ENCODE data around the gene NHLH2. TPM values are rescaled to one million over a fixed set of nuclear protein-coding genes. Genes with fewer than 3 reads are reported as not detected.

NHLH2 gene
- polyA plus RNA-seq, 4 donors = not detected

GRCh38 chr1:115832651-115833050 lies 8.3 kb downstream of the NHLH2 start:
- no peak for DNase-seq
- no peak overlapping the region for H3K27ac ChIP-seq (ENCODE audit: low read depth in 1 of 3, low read length in 2 of 3)
- WGBS, 3 donors = 83 to 90% (median 88%) methylated on average over 8 of the region's 8 CpGs
- peaks cover 0 to 58% (median 10%) of the 10 kb centered on the region in 3 donors for H3K27me3 ChIP-seq (ENCODE audit: control insufficient read depth in 3 of 3, insufficient read depth in 3 of 3, low read length in 3 of 3)
- peaks cover 0 to 4% (median under 1%) of the 10 kb centered on the region in 3 donors for H3K4me1 ChIP-seq (ENCODE audit: control insufficient read depth in 3 of 3, insufficient read depth in 2 of 3, low read depth in 1 of 3, low read length in 2 of 3)
- no peaks in the 10 kb centered on the region for H3K9me3 ChIP-seq (ENCODE audit: control insufficient read depth in 2 of 2, insufficient read depth in 1 of 2, low read depth in 1 of 2, low read length in 1 of 2)
- no peak overlapping the region for H3K4me3 ChIP-seq (ENCODE audit: low read depth in 1 of 3, low read length in 3 of 3)
- H3K36me3 ChIP-seq (ENCODE audit: control insufficient read depth in 3 of 3, insufficient read depth in 2 of 3, low read depth in 1 of 3, low read length in 3 of 3) = no peaks in the 10 kb centered on the region
- FAIRE-seq = no peak

- Histone ChIP-seq H3K27me3 (ENCODE audit: control insufficient read depth in 3 of 3, insufficient read depth in 3 of 3, low read length in 3 of 3) (peaks cover 0 to 66% (median 7%) of the 10 kb centered on the region in 3 donors), H3K27ac (ENCODE audit: low read depth in 1 of 3, low read length in 2 of 3) (no peak overlapping the region), H3K36me3 (ENCODE audit: control insufficient read depth in 3 of 3, insufficient read depth in 2 of 3, low read depth in 1 of 3, low read length in 3 of 3) (no peaks in the 10 kb centered on the region), H3K9me3 (ENCODE audit: control insufficient read depth in 2 of 2, insufficient read depth in 1 of 2, low read depth in 1 of 2, low read length in 1 of 2) (no peaks in the 10 kb centered on the region), H3K4me3 (ENCODE audit: low read depth in 1 of 3, low read length in 3 of 3) (no peak overlapping the region), H3K4me1 (ENCODE audit: control insufficient read depth in 3 of 3, insufficient read depth in 2 of 3, low read depth in 1 of 3, low read length in 2 of 3) (peaks cover 0 to 4% (median 0%) of the 10 kb centered on the region in 3 donors)
- no peak for FAIRE-seq
- DNase-seq = no peak
- WGBS, 3 donors = 51 to 76% (median 55%) methylated on average over 3 of the region's 3 CpGs
Measured at GRCh38 chr1:115830963-115831362, 10.0 kb downstream of the NHLH2 start.

- FAIRE-seq = no peak
- H3K4me1 ChIP-seq (ENCODE audit: control insufficient read depth in 3 of 3, insufficient read depth in 2 of 3, low read depth in 1 of 3, low read length in 2 of 3) = peaks cover 0 to 4% (median 0%) of the 10 kb centered on the region in 3 donors
- H3K36me3 ChIP-seq (ENCODE audit: control insufficient read depth in 3 of 3, insufficient read depth in 2 of 3, low read depth in 1 of 3, low read length in 3 of 3) = no peaks in the 10 kb centered on the region
- H3K9me3 ChIP-seq (ENCODE audit: control insufficient read depth in 2 of 2, insufficient read depth in 1 of 2, low read depth in 1 of 2, low read length in 1 of 2) = no peaks in the 10 kb centered on the region
- no peak for DNase-seq
- 82 to 92% (median 86%) methylated on average over 3 of the region's 3 CpGs for WGBS, 3 donors
- peaks cover 0 to 68% (median 6%) of the 10 kb centered on the region in 3 donors for H3K27me3 ChIP-seq (ENCODE audit: control insufficient read depth in 3 of 3, insufficient read depth in 3 of 3, low read length in 3 of 3)
- no peak overlapping the region for H3K27ac ChIP-seq (ENCODE audit: low read depth in 1 of 3, low read length in 2 of 3)
- H3K4me3 ChIP-seq (ENCODE audit: low read depth in 1 of 3, low read length in 3 of 3) = no peak overlapping the region
Measured at GRCh38 chr1:115829947-115830346, 11.0 kb downstream of the NHLH2 start.

GRCh38 chr1:115829023-115829674 lies 11.8 kb downstream of the NHLH2 start:
- DNase-seq = no peak
- Histone ChIP-seq H3K4me1 (ENCODE audit: control insufficient read depth in 3 of 3, insufficient read depth in 2 of 3, low read depth in 1 of 3, low read length in 2 of 3) (peaks cover 0 to 4% (median 0%) of the 10 kb centered on the region in 3 donors), H3K4me3 (ENCODE audit: low read depth in 1 of 3, low read length in 3 of 3) (peak overlapping the region in 1 of 3 donors; percentile 49), H3K9me3 (ENCODE audit: control insufficient read depth in 2 of 2, insufficient read depth in 1 of 2, low read depth in 1 of 2, low read length in 1 of 2) (no peaks in the 10 kb centered on the region), H3K36me3 (ENCODE audit: control insufficient read depth in 3 of 3, insufficient read depth in 2 of 3, low read depth in 1 of 3, low read length in 3 of 3) (no peaks in the 10 kb centered on the region), H3K27me3 (ENCODE audit: control insufficient read depth in 3 of 3, insufficient read depth in 3 of 3, low read length in 3 of 3) (peaks cover 0 to 60% (median 3%) of the 10 kb centered on the region in 3 donors), H3K27ac (ENCODE audit: low read depth in 1 of 3, low read length in 2 of 3) (no peak overlapping the region)
- 70 to 78% (median 76%) methylated on average over 20 of the region's 20 CpGs for WGBS, 3 donors
- FAIRE-seq = no peak

DNA sequence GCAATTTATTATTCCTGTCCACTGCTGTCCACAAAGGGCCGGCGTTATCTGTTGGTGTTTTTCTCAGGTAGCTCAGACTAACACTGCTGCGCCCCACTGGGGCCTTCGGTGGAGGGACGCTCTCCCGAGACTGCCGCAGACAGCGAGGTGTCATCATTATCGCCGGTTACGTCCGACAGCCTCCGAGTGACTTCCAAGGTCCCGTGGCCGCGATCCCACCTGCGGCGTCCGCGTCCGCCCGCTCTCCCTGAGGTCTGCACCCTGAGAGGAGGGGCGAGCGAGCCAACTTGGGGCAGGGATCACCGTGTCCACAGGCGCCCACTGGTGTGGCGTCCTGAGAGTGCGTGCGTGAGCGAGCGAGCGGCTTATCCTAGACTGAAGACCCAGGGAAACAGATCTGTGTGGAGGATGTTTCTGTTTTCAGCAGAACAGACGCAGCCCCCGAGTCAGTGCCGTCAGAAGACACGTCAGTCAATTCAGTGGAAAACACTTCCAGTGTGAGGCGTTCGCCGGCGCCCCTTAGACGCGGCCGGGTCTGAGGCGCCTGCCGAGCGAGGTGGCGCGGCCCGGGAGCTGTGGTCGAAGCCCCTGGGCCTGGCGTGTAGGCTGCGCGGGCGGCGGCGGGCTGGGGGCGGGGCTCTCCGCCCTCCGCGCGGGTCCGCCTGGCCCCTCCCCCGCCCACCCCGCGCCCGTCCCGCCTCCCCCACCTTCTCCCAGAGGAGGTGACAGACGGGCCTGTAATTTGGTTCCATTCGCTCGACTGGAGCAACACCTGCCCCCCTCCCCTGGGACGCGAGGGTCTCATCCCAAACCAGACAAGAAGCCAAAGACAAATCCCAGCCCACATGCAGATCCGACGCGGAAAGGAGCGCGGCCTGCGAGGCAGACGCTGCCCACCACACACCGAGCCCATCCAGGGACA lies 12.6 kb downstream of the NHLH2 start:
- Histone ChIP-seq H3K27ac (ENCODE audit: low read depth in 1 of 3, low read length in 2 of 3) (no peak overlapping the region), H3K36me3 (ENCODE audit: control insufficient read depth in 3 of 3, insufficient read depth in 2 of 3, low read depth in 1 of 3, low read length in 3 of 3) (no peaks in the 10 kb centered on the region), H3K4me1 (ENCODE audit: control insufficient read depth in 3 of 3, insufficient read depth in 2 of 3, low read depth in 1 of 3, low read length in 2 of 3) (peaks cover 0 to 4% (median 0%) of the 10 kb centered on the region in 3 donors), H3K9me3 (ENCODE audit: control insufficient read depth in 2 of 2, insufficient read depth in 1 of 2, low read depth in 1 of 2, low read length in 1 of 2) (no peaks in the 10 kb centered on the region), H3K27me3 (ENCODE audit: control insufficient read depth in 3 of 3, insufficient read depth in 3 of 3, low read length in 3 of 3) (peaks cover 0 to 55% (median 3%) of the 10 kb centered on the region in 3 donors), H3K4me3 (ENCODE audit: low read depth in 1 of 3, low read length in 3 of 3) (peak overlapping the region in 2 of 3 donors; percentile 43 to 49)
- WGBS, 3 donors = 3 to 10% (median 7%) methylated on average over 60 to 80 of the region's 80 CpGs
- DNase-seq = peak in 1 of 2 donors; percentile 57
- no peak for FAIRE-seq

- Histone ChIP-seq H3K4me3 (ENCODE audit: low read depth in 1 of 3, low read length in 3 of 3) (no peak overlapping the region), H3K27me3 (ENCODE audit: control insufficient read depth in 3 of 3, insufficient read depth in 3 of 3, low read length in 3 of 3) (peaks cover 0 to 49% (median 3%) of the 10 kb centered on the region in 3 donors), H3K36me3 (ENCODE audit: control insufficient read depth in 3 of 3, insufficient read depth in 2 of 3, low read depth in 1 of 3, low read length in 3 of 3) (no peaks in the 10 kb centered on the region), H3K4me1 (ENCODE audit: control insufficient read depth in 3 of 3, insufficient read depth in 2 of 3, low read depth in 1 of 3, low read length in 2 of 3) (peaks cover 0 to 4% (median 0%) of the 10 kb centered on the region in 3 donors), H3K9me3 (ENCODE audit: control insufficient read depth in 2 of 2, insufficient read depth in 1 of 2, low read depth in 1 of 2, low read length in 1 of 2) (no peaks in the 10 kb centered on the region), H3K27ac (ENCODE audit: low read depth in 1 of 3, low read length in 2 of 3) (no peak overlapping the region)
- FAIRE-seq (no peak), DNase-seq (no peak)
- 63 to 68% (median 65%) methylated on average over 7 of the region's 7 CpGs for WGBS, 3 donors
Measured at GRCh38 chr1:115827452-115828044, 13.4 kb downstream of the NHLH2 start.

DNA sequence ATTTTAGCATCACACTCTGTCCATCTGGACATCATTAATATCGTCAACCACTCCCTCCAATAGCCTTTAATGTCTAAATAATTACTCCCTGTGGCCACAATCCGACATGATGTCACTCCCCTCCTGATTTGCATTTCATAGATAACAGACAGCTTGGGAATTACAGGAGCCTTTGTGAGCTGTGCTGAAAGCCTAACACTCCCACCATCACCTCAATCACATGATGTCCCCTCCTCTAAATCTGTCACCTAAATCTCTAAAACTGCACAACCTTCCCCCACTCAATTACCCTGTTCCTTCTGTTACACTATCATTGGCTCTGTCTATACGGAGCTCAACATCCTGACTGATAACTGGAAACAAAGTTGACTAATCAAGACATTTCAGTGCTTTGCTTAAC lies 14.3 kb downstream of the NHLH2 start:
- WGBS, 3 donors = 11 to 32% (median 18%) methylated on average over 3 of the region's 3 CpGs
- Histone ChIP-seq H3K27me3 (ENCODE audit: control insufficient read depth in 3 of 3, insufficient read depth in 3 of 3, low read length in 3 of 3) (peaks cover 0 to 48% (median 3%) of the 10 kb centered on the region in 3 donors), H3K36me3 (ENCODE audit: control insufficient read depth in 3 of 3, insufficient read depth in 2 of 3, low read depth in 1 of 3, low read length in 3 of 3) (no peaks in the 10 kb centered on the region), H3K9me3 (ENCODE audit: control insufficient read depth in 2 of 2, insufficient read depth in 1 of 2, low read depth in 1 of 2, low read length in 1 of 2) (no peaks in the 10 kb centered on the region), H3K27ac (ENCODE audit: low read depth in 1 of 3, low read length in 2 of 3) (no peak overlapping the region), H3K4me3 (ENCODE audit: low read depth in 1 of 3, low read length in 3 of 3) (no peak overlapping the region), H3K4me1 (ENCODE audit: control insufficient read depth in 3 of 3, insufficient read depth in 2 of 3, low read depth in 1 of 3, low read length in 2 of 3) (peaks cover 0 to 4% (median 0%) of the 10 kb centered on the region in 3 donors)
- DNase-seq (no peak), FAIRE-seq (no peak)

- H3K27ac ChIP-seq (ENCODE audit: low read depth in 1 of 3, low read length in 2 of 3) = no peak overlapping the region
- DNase-seq = no peak
- FAIRE-seq = no peak
- H3K4me3 ChIP-seq (ENCODE audit: low read depth in 1 of 3, low read length in 3 of 3) = no peak overlapping the region
- peaks cover 0 to 2% (median 0%) of the 10 kb centered on the region in 3 donors for H3K4me1 ChIP-seq (ENCODE audit: control insufficient read depth in 3 of 3, insufficient read depth in 2 of 3, low read depth in 1 of 3, low read length in 2 of 3)
- H3K36me3 ChIP-seq (ENCODE audit: control insufficient read depth in 3 of 3, insufficient read depth in 2 of 3, low read depth in 1 of 3, low read length in 3 of 3) = no peaks in the 10 kb centered on the region
- no peaks in the 10 kb centered on the region for H3K9me3 ChIP-seq (ENCODE audit: control insufficient read depth in 2 of 2, insufficient read depth in 1 of 2, low read depth in 1 of 2, low read length in 1 of 2)
- peaks cover 0 to 18% (median 0%) of the 10 kb centered on the region in 3 donors for H3K27me3 ChIP-seq (ENCODE audit: control insufficient read depth in 3 of 3, insufficient read depth in 3 of 3, low read length in 3 of 3)
Measured at GRCh38 chr1:115822117-115822516, 18.8 kb downstream of the NHLH2 start.

All from small intestine (tissue), 7 donors.